Upper lobe of left lung (tissue), 6 donors: ENCODE results near the gene CIPC. TPM values are rescaled to one million over a fixed set of nuclear protein-coding genes. Genes with fewer than 3 reads are reported as not detected.

Source experiments
- ATAC-seq, 2 donors: fragments of 200-7000 bp; cut with Tn5 transposase; one replicate each; pipeline ENCODE4 v1.9.1; 2022; ENCODE audit warnings: mild to moderate bottlenecking in 2 of 2, moderate library complexity in 2 of 2; ENCODE audit not compliant: low FRiP score in 2 of 2
- DNase-seq, 2 donors: peaks; one replicate each; pipeline ENCODE4 v3.0.0-alpha.2; 2019 to 2020
- H3K27ac ChIP-seq, 4 donors: fragments of 200-600 bp; sonication (generic); one replicate each; pipeline ENCODE4 v1.5.1; 2016 to 2019
- H3K27me3 ChIP-seq, 4 donors: fragments of 200-600 bp; sonication (generic); one replicate each; pipeline ENCODE4 v1.5.1; 2017 to 2019
- H3K36me3 ChIP-seq, 4 donors: fragments of 200-600 bp; sonication (generic); one replicate each; pipeline ENCODE4 v1.5.1; 2016 to 2019
- H3K4me1 ChIP-seq, 4 donors: fragments of 200-600 bp; sonication (generic); one replicate each; pipeline ENCODE4 v1.5.1; 2018 to 2019
- H3K4me3 ChIP-seq, 4 donors: fragments of 200-600 bp; sonication (generic); one replicate each; pipeline ENCODE4 v1.5.1; 2017 to 2019; ENCODE audit warnings: mild to moderate bottlenecking in 2 of 4, moderate library complexity in 1 of 4
- H3K9me3 ChIP-seq, 4 donors: fragments of 200-600 bp; sonication (generic); one replicate each; pipeline ENCODE4 v1.5.1; 2018 to 2019
- CTCF ChIP-seq, 6 experiments: fragments of 450-650 bp in 4 of 6; fragments of 200-600 bp in 2 of 6; sonication (generic) in 2 of 6; IDR thresholded peaks; one replicate each; pipeline ENCODE4 v1.5.1; 2016 to 2019; ENCODE audit warnings: antibody characterized with exemption in 6 of 6
- EP300 ChIP-seq, 4 donors: sonication (generic); formaldehyde crosslinking; IDR thresholded peaks; one replicate each; pipeline ENCODE4 v1.5.1; 2017; ENCODE audit warnings: antibody characterized with exemption in 4 of 4, control low read depth in 2 of 4
- POLR2A ChIP-seq, 4 donors: fragments of 450-650 bp; IDR thresholded peaks; one replicate each; pipeline ENCODE4 v1.5.1; 2016 to 2017; ENCODE audit warnings: antibody characterized with exemption in 4 of 4, mild to moderate bottlenecking in 2 of 4
- POLR2AphosphoS5 ChIP-seq, 2 donors: sonication (generic); formaldehyde crosslinking; IDR thresholded peaks; one replicate each; pipeline ENCODE4 v1.5.1; 2017; ENCODE audit warnings: antibody characterized with exemption in 2 of 2
- WGBS, 2 donors: methylation state at CpG; one replicate each; pipeline ENCODE4 v1.1.5; 2017 to 2018; 5-methylcytosine and 5-hydroxymethylcytosine counted together
- total RNA-seq, 6 donors: library from RNA; depleted of rRNA in 4 of 6; stranded (reverse); fragments of >200 nt in 4 of 6; gene quantifications; one replicate each; pipeline versions ENCODE4 v1.1.0 to v1.2.1, GENCODE V29; 2016 to 2021
- donor health status: DM: no; HTN: no; CAD: no; lungs with moderate emphysema.
- donor health status: DM: no; HTN: yes; CAD: no; lungs with severe emphysema.

Gene CIPC
- total RNA-seq, 6 donors from 2014 or later = 25.1 to 42.4 (median 32.7) TPM

GRCh38 chr14:77113644-77114043 lies 15.6 kb downstream of the CIPC start:
- no peaks in the 10 kb centered on the region for H3K9me3 ChIP-seq
- ATAC-seq (no peak), DNase-seq (no peak)
- no peak for TF ChIP-seq EP300 (IDR thresholded peaks at IDR 0.05)
- TF ChIP-seq CTCF (IDR thresholded peaks at IDR 0.05) = no peak
- TF ChIP-seq POLR2AphosphoS5 (IDR thresholded peaks at IDR 0.05) = no peak
- no peak for TF ChIP-seq POLR2A (IDR thresholded peaks at IDR 0.05)
- 92% methylated on average over 10 to 11 of the region's 11 CpGs for WGBS, 2 donors
- no peak overlapping the region for H3K4me3 ChIP-seq
- H3K4me1 ChIP-seq = peaks cover 11 to 16% (median 12%) of the 10 kb centered on the region in 4 donors
- H3K27me3 ChIP-seq = no peaks in the 10 kb centered on the region
- H3K36me3 ChIP-seq = peaks cover 7 to 82% (median 36%) of the 10 kb centered on the region in 4 donors
- peak overlapping the region in 1 of 4 donors; percentile 10 for H3K27ac ChIP-seq

- DNase-seq (no peak), ATAC-seq (no peak)
- no peaks in the 10 kb centered on the region for H3K9me3 ChIP-seq
- no peaks in the 10 kb centered on the region for H3K27me3 ChIP-seq
- WGBS, 2 donors = 69 to 74% methylated on average over 3 to 4 of the region's 4 CpGs
- H3K36me3 ChIP-seq = peaks cover 7 to 79% (median 35%) of the 10 kb centered on the region in 4 donors
- H3K4me1 ChIP-seq = peaks cover 11 to 13% (median 12%) of the 10 kb centered on the region in 4 donors
- no peak overlapping the region for H3K4me3 ChIP-seq
- TF ChIP-seq POLR2A (IDR thresholded peaks at IDR 0.05) (no peak), POLR2AphosphoS5 (IDR thresholded peaks at IDR 0.05) (no peak), EP300 (IDR thresholded peaks at IDR 0.05) (no peak), CTCF (IDR thresholded peaks at IDR 0.05) (no peak)
- no peak overlapping the region for H3K27ac ChIP-seq
Measured at GRCh38 chr14:77114609-77115008, 16.6 kb downstream of the CIPC start.

GRCh38 chr14:77116172-77116817 lies 18.2 kb downstream of the CIPC start:
- 92 to 93% methylated on average over 2 of the region's 2 CpGs for WGBS, 2 donors
- DNase-seq = no peak
- no peaks in the 10 kb centered on the region for H3K9me3 ChIP-seq
- no peak for ATAC-seq
- H3K36me3 ChIP-seq = peaks cover 7 to 76% (median 31%) of the 10 kb centered on the region in 4 donors
- no peaks in the 10 kb centered on the region for H3K27me3 ChIP-seq
- peaks cover 6 to 15% (median 11%) of the 10 kb centered on the region in 4 donors for H3K4me1 ChIP-seq
- no peak overlapping the region for H3K4me3 ChIP-seq
- TF ChIP-seq CTCF (IDR thresholded peaks at IDR 0.05) (no peak), EP300 (IDR thresholded peaks at IDR 0.05) (no peak), POLR2AphosphoS5 (IDR thresholded peaks at IDR 0.05) (no peak), POLR2A (IDR thresholded peaks at IDR 0.05) (no peak)
- H3K27ac ChIP-seq = no peak overlapping the region

GRCh38 chr14:77119851-77120250 lies 21.8 kb downstream of the CIPC start:
- WGBS, 2 donors = 90 to 94% methylated on average over 7 of the region's 7 CpGs
- Histone ChIP-seq H3K4me3 (no peak overlapping the region), H3K27ac (peak overlapping the region in 1 of 4 donors; percentile 74), H3K27me3 (no peaks in the 10 kb centered on the region), H3K9me3 (no peaks in the 10 kb centered on the region), H3K36me3 (peaks cover 0 to 45% (median 9%) of the 10 kb centered on the region in 4 donors), H3K4me1 (peaks cover 11 to 36% (median 29%) of the 10 kb centered on the region in 4 donors)
- DNase-seq = no peak
- TF ChIP-seq CTCF (IDR thresholded peaks at IDR 0.05) (no peak), EP300 (IDR thresholded peaks at IDR 0.05) (no peak), POLR2AphosphoS5 (IDR thresholded peaks at IDR 0.05) (no peak), POLR2A (IDR thresholded peaks at IDR 0.05) (no peak)
- ATAC-seq = no peak
